Measurements from ENCODE around the gene MLYCD. TPM values are rescaled to one million over a fixed set of nuclear protein-coding genes. Genes with fewer than 3 reads are reported as not detected.

MLYCD gene
- total and polyA plus RNA-seq, 10 of the 15 experiments (the other 5 are each of a cell fraction or from before 2014, with no cell fraction given) = 0.21 to 3.7 (median 1.7) TPM

DNA sequence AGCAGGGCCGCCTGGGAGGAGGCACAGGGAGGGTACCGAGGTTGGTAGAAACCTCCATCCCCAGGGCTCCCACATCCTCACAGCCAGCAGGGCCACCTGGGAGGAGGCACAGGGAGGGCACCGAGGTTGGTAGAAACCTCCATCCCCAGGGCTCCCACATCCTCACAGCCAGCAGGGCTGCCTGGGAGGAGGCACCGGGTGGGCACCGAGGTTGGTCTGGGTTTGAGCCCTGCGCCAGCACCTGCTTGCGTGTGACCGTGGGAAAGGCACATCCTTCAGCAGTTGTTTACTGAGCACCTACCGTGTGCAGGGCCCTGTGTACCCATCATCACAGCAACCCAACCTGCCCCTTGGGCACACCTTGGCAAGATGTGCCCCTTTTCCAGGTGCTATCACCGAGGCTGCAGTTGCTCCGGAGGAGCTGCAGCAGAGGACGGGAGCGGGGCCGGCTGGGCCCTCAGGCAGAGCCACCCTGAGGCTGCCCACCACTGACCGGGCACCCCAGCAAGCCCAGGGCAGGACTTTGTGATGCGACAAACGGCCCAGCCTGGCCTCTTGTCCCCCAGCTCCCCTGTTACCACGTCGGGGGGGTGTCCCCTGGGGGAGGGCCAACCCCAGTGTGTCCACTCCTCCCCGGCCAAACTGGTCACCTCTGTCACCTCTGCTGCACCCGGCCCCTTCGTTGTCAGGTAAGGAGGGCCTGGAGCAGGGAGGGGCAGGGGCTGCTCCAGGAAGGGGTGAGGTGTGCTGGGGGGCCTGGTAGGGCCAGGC is 32.0 kb downstream of the MLYCD start:
- ChIA-PET SMC1A (ENCODE audit: uncharacterized antibody, unreplicated experiment) (no interaction called here), CTCF (no interaction called here), POLR2A (no interaction called here), RAD21 (ENCODE audit: unreplicated experiment) (no interaction called here)
- no peak overlapping the region for H3K4me2 ChIP-seq (ENCODE audit: control insufficient read depth, insufficient read depth)
- in situ Hi-C loops (cut with MboI) = no loop called here
- DNase-seq (ENCODE audit: low read depth, low spot score) (no peak), FAIRE-seq (no peak), ATAC-seq (no peak)
- intact Hi-C loops (cut with micrococcal nuclease; ENCODE audit: unreplicated experiment) = no loop called here
- H2AFZ ChIP-seq (ENCODE audit: control insufficient read depth, low read depth, low read length) = no peak overlapping the region
- no peaks in the 10 kb centered on the region for H3K36me3 ChIP-seq (ENCODE audit: control insufficient read depth in 2 of 2, insufficient read depth in 2 of 2, low read length in 1 of 2)
- H4K20me1 ChIP-seq (ENCODE audit: control insufficient read depth, insufficient read depth) = no peaks in the 10 kb centered on the region
- no peaks in the 10 kb centered on the region for H3K4me1 ChIP-seq (ENCODE audit: control insufficient read depth, insufficient read depth, low read length)
- H3K79me2 ChIP-seq (ENCODE audit: control insufficient read depth, insufficient read depth, low read length) = no peaks in the 10 kb centered on the region
- H3K9ac ChIP-seq (ENCODE audit: control insufficient read depth, insufficient read depth, low read length) = no peak overlapping the region
- H3K4me3 ChIP-seq = no peak overlapping the region
- BruUV-seq (replicated peaks) = no TSS peak
- 66% methylated on average over 22 of the region's 22 CpGs for WGBS (ENCODE audit: insufficient coverage, insufficient replicate concordance, low lambda C conversion rate, missing lambda C conversion rate)
- no peak for TF ChIP-seq NFYA (IDR thresholded peaks at IDR 0.05; ENCODE audit: borderline replicate concordance, low read depth, low read length)
- TF ChIP-seq RUNX3 (IDR thresholded peaks at IDR 0.05; ENCODE audit: low read length) = no peak
- TF ChIP-seq STAT3 (IDR thresholded peaks at IDR 0.05; ENCODE audit: low read depth, low read length) = no peak
- no peak for TF ChIP-seq KAT2A (conservative IDR thresholded peaks at IDR 0.05; ENCODE audit: control insufficient read depth, low read depth, low read length)
- no peak for TF ChIP-seq CBX5 (IDR thresholded peaks at IDR 0.05; ENCODE audit: low read depth)
- no peak for TF ChIP-seq BCL11A (IDR thresholded peaks at IDR 0.05; ENCODE audit: low read depth, low read length)
- TF ChIP-seq SREBF2 (IDR thresholded peaks at IDR 0.05; ENCODE audit: low read length) = no peak
- TF ChIP-seq, protein P1, sequence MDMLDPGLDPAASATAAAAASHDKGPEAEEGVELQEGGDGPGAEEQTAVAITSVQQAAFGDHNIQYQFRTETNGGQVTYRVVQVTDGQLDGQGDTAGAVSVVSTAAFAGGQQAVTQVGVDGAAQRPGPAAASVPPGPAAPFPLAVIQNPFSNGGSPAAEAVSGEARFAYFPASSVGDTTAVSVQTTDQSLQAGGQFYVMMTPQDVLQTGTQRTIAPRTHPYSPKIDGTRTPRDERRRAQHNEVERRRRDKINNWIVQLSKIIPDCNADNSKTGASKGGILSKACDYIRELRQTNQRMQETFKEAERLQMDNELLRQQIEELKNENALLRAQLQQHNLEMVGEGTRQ (IDR thresholded peaks at IDR 0.05; ENCODE audit: borderline replicate concordance, low read depth, low read length) = no peak
- no peak for TF ChIP-seq SIN3A (IDR thresholded peaks at IDR 0.05; ENCODE audit: low read depth, low read length)
- no peak for TF ChIP-seq CEBPB (IDR thresholded peaks at IDR 0.05; ENCODE audit: borderline replicate concordance in 1 of 2, low read depth in 2 of 2, low read length in 2 of 2)
- TF ChIP-seq SPI1 (IDR thresholded peaks at IDR 0.05; ENCODE audit: borderline replicate concordance, insufficient read depth, low read depth, low read length) = no peak
- H3K27ac ChIP-seq (ENCODE audit: control insufficient read depth, insufficient read depth) = no peak overlapping the region
- no peaks in the 10 kb centered on the region for H3K9me3 ChIP-seq (replicated peaks; ENCODE audit: control insufficient read depth, insufficient read depth, low read length)
- H3K27me3 ChIP-seq (replicated peaks in 1 of 2; ENCODE audit: control insufficient read depth in 2 of 2, insufficient read depth in 2 of 2, low read length in 1 of 2) = no peaks in the 10 kb centered on the region

Data from GM12878 (cell line).